Ishikawa (cell line): ENCODE data around the gene NFIB.

Source experiments
- CEBPB ChIP-seq: IDR thresholded peaks from 2 replicates; pipeline ENCODE4 v1.6.1; 2012
- CREB1 ChIP-seq: IDR thresholded peaks from 2 replicates; pipeline ENCODE4 v1.6.1; 2012; ENCODE audit warnings: low read depth
- EGR1 ChIP-seq: IDR thresholded peaks from 2 replicates; pipeline ENCODE4 v1.6.1; 2012
- EP300 ChIP-seq: IDR thresholded peaks from 2 replicates; pipeline ENCODE4 v1.6.1; 2012; ENCODE audit warnings: borderline replicate concordance
- FOXM1 ChIP-seq: IDR thresholded peaks from 2 replicates; pipeline ENCODE4 v1.6.1; 2012; ENCODE audit warnings: low read depth, borderline replicate concordance
- NFIC ChIP-seq: IDR thresholded peaks from 2 replicates; pipeline ENCODE4 v1.6.1; 2012
- RAD21 ChIP-seq: IDR thresholded peaks from 2 replicates; pipeline ENCODE4 v1.6.1; 2012; ENCODE audit warnings: low read depth
- REST ChIP-seq: IDR thresholded peaks from 2 replicates; pipeline ENCODE4 v1.6.1; 2012; ENCODE audit warnings: low read depth, mild to moderate bottlenecking
- TAF1 ChIP-seq: IDR thresholded peaks from 2 replicates; pipeline ENCODE4 v1.6.1; 2012; ENCODE audit warnings: low read depth, mild to moderate bottlenecking
- TCF12 ChIP-seq: IDR thresholded peaks from 2 replicates; pipeline ENCODE4 v1.6.1; 2012; ENCODE audit warnings: low read depth
- TEAD4 ChIP-seq: IDR thresholded peaks from 2 replicates; pipeline ENCODE4 v1.6.1; 2012
- USF1 ChIP-seq: IDR thresholded peaks from 2 replicates; pipeline ENCODE4 v1.6.1; 2012
- YY1 ChIP-seq: IDR thresholded peaks from 2 replicates; pipeline ENCODE4 v1.6.1; 2012; ENCODE audit warnings: low read depth
- ZBTB7A ChIP-seq: IDR thresholded peaks from 2 replicates; pipeline ENCODE4 v1.6.1; 2012; ENCODE audit warnings: low read depth
- TF ChIP-seq, protein P1 (sequence below): IDR thresholded peaks from 2 replicates; pipeline ENCODE4 v1.6.1; 2012

Gene NFIB

GRCh38 chr9:14294659-14295058 lies 19.3 kb downstream of the NFIB start:
- no peak for TF ChIP-seq YY1
- no peak for TF ChIP-seq TAF1
- TF ChIP-seq RAD21: no peak
- TF ChIP-seq, protein P1, sequence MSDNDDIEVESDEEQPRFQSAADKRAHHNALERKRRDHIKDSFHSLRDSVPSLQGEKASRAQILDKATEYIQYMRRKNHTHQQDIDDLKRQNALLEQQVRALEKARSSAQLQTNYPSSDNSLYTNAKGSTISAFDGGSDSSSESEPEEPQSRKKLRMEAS: no peak
- TF ChIP-seq REST: no peak
- no peak for TF ChIP-seq FOXM1

- TF ChIP-seq FOXM1: no peak
- TF ChIP-seq EGR1: no peak
- TF ChIP-seq TAF1: no peak
- no peak for TF ChIP-seq CREB1
Measured at GRCh38 chr9:14293801-14294200, 20.1 kb downstream of the NFIB start.

- TF ChIP-seq FOXM1 (no peak), TEAD4 (no peak), YY1 (no peak), RAD21 (no peak), CEBPB (no peak), ZBTB7A (no peak), EP300 (no peak), TCF12 (no peak), CREB1 (no peak), EGR1 (no peak), REST (no peak), USF1 (no peak), NFIC (no peak), TAF1 (no peak)
- TF ChIP-seq, protein P1: no peak
Measured at GRCh38 chr9:14292181-14292739, 21.7 kb downstream of the NFIB start.

- TF ChIP-seq RAD21 (no peak), ZBTB7A (no peak), CREB1 (no peak), YY1 (no peak), TCF12 (no peak), NFIC (no peak)
- TF ChIP-seq, protein P1: no peak
Measured at GRCh38 chr9:14289916-14290315, 24.0 kb downstream of the NFIB start.

DNA sequence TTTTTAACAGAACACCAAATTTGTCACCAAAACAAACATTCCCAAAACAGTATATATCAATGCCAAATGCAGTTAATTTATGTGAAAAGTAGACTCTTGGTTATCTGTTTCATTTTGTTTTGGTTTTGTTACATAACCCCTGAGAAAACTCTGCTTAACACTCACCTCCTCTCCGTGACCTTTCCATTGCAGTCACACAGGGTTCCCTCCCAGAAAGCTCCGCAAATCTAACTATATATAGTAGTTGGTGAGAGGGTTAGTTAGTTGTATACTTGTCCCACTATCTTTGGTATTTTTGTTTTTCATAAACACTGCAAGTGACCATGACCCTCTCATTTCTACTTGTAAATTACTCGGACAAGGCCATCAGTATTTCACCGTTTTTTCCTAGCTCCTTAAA lies 25.5 kb downstream of the NFIB start:
- TF ChIP-seq CREB1 (no peak), TCF12 (no peak), ZBTB7A (no peak), TAF1 (no peak), EP300 (no peak), USF1 (no peak), NFIC (no peak), YY1 (no peak)

GRCh38 chr9:14286121-14286520 lies 27.8 kb downstream of the NFIB start:
- TF ChIP-seq, protein P1: no peak
- no peak for TF ChIP-seq EGR1
- no peak for TF ChIP-seq YY1
- TF ChIP-seq ZBTB7A: no peak
- TF ChIP-seq TEAD4: no peak
- no peak for TF ChIP-seq CEBPB
- no peak for TF ChIP-seq FOXM1
- no peak for TF ChIP-seq EP300
- TF ChIP-seq NFIC: no peak
- no peak for TF ChIP-seq REST
- no peak for TF ChIP-seq USF1
- TF ChIP-seq TCF12: no peak
- TF ChIP-seq TAF1: no peak
